Fibroblast of pulmonary artery (primary cell): Measurements from ENCODE around the gene TMEM14B.

Experiments used
- DNase-seq: peaks from one replicate; pipeline ENCODE4 v3.0.0-alpha.2; 2010; ENCODE audit warnings: low read depth
- H3K4me3 ChIP-seq: replicated peaks from 2 replicates; pipeline ENCODE4 v1.5.1; 2011; ENCODE audit warnings: low read depth, mild to moderate bottlenecking, control low read depth, low read length, moderate library complexity
- TF ChIP-seq, protein P1 (sequence below): IDR thresholded peaks from 2 replicates; pipeline ENCODE4 v1.5.1; 2011; ENCODE audit warnings: mild to moderate bottlenecking, control low read depth, low read length, inconsistent platforms; ENCODE audit errors: missing control alignments

The TMEM14B gene

DNA sequence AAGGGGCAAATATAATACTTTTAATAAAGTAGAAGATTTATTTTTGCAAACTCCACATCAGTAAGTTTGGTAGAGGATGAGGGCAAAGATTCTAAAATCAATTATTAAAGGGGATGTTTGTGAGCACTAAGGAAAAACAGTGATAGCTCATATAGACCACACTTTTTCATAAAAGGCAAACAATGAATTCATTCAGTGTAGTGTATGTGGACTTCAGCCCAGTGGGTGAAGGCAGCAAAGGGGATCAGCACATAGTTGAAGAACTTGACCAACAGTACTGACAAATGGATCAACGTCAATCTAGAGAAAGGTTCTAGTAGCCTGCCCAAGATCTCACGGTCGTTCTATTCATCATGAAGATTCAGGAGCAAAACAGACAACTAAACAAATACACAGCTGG, 45.4 kb downstream of the TMEM14B start:
- TF ChIP-seq, protein P1, sequence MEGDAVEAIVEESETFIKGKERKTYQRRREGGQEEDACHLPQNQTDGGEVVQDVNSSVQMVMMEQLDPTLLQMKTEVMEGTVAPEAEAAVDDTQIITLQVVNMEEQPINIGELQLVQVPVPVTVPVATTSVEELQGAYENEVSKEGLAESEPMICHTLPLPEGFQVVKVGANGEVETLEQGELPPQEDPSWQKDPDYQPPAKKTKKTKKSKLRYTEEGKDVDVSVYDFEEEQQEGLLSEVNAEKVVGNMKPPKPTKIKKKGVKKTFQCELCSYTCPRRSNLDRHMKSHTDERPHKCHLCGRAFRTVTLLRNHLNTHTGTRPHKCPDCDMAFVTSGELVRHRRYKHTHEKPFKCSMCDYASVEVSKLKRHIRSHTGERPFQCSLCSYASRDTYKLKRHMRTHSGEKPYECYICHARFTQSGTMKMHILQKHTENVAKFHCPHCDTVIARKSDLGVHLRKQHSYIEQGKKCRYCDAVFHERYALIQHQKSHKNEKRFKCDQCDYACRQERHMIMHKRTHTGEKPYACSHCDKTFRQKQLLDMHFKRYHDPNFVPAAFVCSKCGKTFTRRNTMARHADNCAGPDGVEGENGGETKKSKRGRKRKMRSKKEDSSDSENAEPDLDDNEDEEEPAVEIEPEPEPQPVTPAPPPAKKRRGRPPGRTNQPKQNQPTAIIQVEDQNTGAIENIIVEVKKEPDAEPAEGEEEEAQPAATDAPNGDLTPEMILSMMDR: no peak
- H3K4me3 ChIP-seq: no peak overlapping the region
- no peak for DNase-seq

DNA sequence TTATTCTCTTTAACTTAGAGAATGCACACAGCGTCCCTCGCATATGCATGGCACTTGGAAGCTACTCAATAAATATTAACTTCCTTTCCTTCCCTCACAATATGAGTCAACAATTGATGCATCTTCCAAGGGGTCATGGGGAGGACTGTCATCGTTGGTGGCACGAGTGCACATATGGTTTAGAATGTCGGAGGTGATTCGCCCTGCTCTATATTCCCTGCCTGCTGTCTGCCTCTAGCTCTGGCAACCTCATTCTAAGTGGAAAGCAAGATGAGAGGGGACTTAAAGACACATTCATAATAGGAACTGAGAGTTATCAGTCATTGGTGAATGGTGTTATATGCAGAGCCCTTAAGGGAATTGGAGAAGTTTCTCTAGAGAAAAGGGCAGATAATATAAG, 46.1 kb downstream of the TMEM14B start:
- TF ChIP-seq, protein P1: no peak
- H3K4me3 ChIP-seq: no peak overlapping the region
- DNase-seq: no peak

DNA sequence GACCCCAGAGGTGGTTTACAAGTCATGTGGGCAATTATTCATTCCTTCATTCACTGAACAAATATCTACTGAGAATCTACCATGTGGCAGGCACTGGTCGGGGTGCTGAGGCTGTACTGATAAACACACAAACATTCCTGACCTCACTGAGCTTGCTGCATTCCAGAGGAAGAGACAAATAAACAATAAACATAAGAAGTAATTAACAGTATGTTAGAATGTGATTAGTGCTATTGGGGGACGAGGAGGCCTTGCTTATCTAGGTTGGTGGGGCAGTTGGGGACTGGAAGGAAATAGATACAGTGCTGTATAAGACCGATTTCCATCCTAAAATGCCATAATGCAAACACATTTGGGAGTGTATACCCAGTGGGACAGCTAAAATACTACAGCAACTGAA, 46.6 kb downstream of the TMEM14B start:
- no peak for DNase-seq
- TF ChIP-seq, protein P1: no peak

DNA sequence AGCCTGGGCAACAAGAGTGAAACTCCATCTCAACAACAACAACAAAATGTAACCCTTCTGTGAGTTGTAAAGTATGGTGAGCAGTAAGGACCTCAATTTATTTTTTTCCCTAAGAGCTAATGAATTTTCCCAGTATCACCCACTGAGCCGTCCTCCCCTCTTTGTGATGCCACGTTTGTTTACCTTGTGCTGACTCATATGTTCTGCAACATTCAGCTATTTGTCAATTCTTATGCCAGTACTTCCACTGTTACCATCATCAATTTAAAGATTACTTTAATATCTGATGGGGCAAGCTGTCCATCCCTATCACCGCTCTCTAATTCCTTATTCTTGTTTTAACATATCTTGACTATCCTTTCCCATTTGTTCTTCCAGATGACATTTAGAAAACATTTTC, 53.2 kb downstream of the TMEM14B start:
- no peak overlapping the region for H3K4me3 ChIP-seq
- TF ChIP-seq, protein P1: no peak
- DNase-seq: peak; percentile 29

More for the DNA sequence above, 46.6 kb downstream of the TMEM14B start:
- H3K4me3 ChIP-seq: no peak overlapping the region

DNA sequence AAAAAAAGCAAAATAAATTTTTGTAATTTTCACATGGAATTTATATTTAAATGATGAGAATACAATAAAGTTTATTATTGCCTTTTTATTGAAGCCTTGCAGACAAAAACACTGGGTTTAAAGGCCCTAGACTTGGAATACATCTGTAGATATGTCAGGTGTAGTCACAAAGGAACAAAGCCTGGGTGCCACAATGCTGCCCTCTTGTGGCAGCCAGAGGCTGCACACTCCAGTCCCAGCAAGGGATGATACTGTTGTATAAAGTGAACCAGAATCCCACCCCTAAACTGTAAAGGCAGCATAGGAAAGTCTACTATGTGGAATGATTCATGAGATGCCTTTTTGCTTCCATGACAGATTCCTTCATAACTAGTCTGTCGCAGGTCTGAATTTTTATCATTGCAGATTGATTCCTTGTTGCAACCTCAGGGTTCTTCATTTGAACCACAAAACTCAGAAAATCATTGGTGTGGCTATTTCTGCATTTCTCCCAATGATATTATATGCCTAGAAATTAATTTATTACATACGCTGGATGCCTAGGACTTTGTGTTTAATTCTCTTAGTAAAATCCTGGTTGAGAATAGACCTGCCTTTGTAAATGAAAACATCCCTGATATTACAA, 53.7 kb downstream of the TMEM14B start:
- H3K4me3 ChIP-seq: no peak overlapping the region
- peak; percentile 68 for DNase-seq
- TF ChIP-seq, protein P1: no peak
